ENCODE results near the gene ELMO1. TPM values are rescaled to one million over a fixed set of nuclear protein-coding genes. Genes with fewer than 3 reads are reported as not detected.
A peak's percentile ranks its signal among the peaks of the same experiment; 100 is the strongest.

ELMO1 gene
- total RNA-seq, 1 donor from 2014 or later: 21.2 TPM

- DNase-seq (ENCODE audit: low spot score) (no peak), ATAC-seq (no peak)
Measured at GRCh38 chr7:37352974-37353948, 95.4 kb downstream of the ELMO1 start.

DNA sequence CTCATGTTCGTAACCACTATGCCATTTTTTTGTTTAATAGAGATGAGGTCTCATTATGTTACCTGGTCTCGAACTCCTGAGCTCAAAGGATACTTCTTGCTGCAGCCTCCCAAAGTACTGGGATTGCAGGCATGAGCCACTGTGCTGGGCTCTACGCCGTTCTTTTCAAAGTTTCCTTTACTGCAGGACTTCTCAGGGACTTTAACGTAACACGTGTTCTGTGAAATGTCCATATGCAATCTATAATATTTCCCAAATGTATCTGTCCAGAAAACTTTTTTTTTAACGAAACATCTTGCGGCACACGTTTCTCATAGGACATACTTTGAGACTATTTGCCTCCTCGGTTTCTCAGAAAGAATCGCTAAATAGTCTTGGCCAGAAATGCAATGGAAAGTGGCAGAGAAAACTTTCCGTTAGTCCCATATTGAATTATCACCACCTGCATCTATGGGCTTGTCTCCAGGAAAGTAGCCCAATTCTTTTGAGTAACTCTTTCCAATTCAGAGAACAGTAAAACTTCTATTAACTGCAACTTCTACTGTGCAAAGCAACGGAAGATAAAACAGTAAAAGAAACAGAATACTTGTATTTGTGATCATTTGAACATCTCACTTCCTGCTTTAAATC lies 96.3 kb downstream of the ELMO1 start:
- DNase-seq (ENCODE audit: low spot score): no peak
- no peak for ATAC-seq

DNA sequence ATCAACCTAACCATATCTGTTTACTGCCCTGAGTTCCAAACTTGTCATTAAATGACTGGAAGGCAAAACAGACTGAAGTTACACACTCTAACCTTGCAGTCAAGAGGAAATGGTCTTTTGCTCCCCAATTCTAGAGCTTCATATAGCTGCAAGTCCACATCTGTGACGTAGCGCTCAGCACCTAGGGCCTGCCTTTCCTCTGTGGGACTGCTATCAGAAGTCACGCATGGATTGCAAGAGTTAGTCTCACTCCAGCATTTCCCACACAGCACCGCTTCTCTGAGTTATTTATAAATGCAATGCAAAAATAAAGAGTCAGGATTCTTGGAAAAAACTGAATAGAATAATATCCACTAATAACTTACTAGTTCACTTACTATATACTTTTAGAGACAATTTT lies 96.9 kb downstream of the ELMO1 start:
- ATAC-seq: no peak
- no peak for DNase-seq (ENCODE audit: low spot score)

GRCh38 chr7:37349979-37350590 lies 98.6 kb downstream of the ELMO1 start:
- no peak for ATAC-seq
- DNase-seq (ENCODE audit: low spot score): no peak

GRCh38 chr7:37348982-37349381 lies 99.7 kb downstream of the ELMO1 start:
- no peak for DNase-seq (ENCODE audit: low spot score)
- no peak for ATAC-seq

DNA sequence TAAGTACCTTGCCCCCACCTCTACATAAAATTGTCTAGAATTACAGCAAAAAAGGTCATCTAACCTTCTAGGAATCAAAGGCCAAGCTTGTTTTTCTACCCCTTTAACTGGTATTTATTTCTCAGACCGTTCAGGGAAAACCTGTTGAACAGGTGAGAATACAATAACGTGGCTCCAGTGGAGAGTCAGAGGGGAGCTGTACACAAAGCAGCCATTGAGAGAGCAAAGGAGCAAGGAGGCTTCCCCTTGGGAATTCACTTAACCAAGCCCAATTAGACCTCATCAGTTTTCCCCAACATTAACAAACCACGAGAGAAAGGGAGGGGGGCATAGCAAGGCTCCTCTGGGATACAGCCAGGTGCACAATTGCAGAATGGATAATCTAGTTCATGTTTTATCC lies 101.9 kb downstream of the ELMO1 start:
- no peak for ATAC-seq
- no peak for DNase-seq (ENCODE audit: low spot score)

GRCh38 chr7:37344886-37345579 lies 103.6 kb downstream of the ELMO1 start:
- ATAC-seq (no peak), DNase-seq (ENCODE audit: low spot score) (no peak)

- DNase-seq (ENCODE audit: low spot score): no peak
- ATAC-seq: peak; percentile 31
Measured at GRCh38 chr7:37342688-37343471, 105.8 kb downstream of the ELMO1 start.

DNA sequence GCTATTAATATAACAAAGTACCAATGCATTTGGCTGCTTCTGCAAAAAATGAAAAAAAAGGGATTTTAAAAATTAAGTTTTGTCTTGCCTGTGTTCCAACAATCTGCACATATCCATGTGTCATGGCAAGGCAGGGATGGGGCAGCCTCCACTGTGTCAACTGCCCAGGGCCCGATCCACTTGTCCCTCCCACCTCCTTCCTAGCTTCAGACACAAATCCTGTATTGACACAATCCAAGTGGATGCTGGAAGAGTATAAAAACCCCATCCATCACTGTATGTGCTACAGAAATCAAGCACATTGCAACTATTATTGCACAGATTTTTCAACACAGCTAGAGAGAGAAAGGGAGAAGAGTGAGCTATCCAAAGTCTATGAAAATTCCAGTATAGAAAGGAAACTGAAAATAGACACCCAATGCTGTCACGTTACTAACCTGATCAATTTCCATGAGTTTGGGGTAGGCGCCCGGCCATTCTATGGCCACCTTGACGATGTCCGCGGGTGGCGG lies 106.4 kb downstream of the ELMO1 start:
- no peak for DNase-seq (ENCODE audit: low spot score)
- ATAC-seq: no peak

DNA sequence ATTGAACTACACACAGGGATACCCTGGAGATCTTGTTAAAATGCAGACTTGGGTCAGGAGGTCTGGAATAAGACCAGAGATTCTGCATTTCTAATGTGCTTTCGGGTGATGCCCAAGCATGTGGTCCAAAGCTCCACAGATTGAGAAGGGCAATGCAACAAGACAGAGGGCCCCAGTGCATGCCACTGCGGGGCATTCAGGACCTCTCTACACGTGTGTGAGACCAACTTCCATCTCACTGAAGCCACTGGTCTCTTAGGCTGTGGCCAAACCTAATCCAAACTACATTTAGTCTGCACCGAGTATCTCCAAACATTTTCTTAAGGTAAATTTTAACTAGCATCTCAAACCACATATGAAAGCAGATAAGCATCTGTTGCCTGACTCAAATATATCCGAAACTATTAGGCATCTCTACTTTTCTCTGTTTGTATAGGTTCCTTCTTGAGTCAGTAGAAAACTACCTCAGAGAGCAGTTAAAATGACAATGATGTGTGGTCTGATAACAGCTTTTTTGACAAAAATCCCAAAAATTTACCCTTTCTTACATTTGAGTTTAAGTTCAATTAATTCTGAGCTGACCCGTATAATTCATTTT lies 107.5 kb downstream of the ELMO1 start:
- ATAC-seq (no peak), DNase-seq (ENCODE audit: low spot score) (no peak)

- DNase-seq (ENCODE audit: low spot score) (no peak), ATAC-seq (no peak)
Measured at GRCh38 chr7:37338966-37339365, 109.7 kb downstream of the ELMO1 start.

GRCh38 chr7:37337522-37337921 lies 111.1 kb downstream of the ELMO1 start:
- DNase-seq (ENCODE audit: low spot score) (no peak), ATAC-seq (no peak)

GRCh38 chr7:37336259-37336658 lies 112.4 kb downstream of the ELMO1 start:
- no peak for DNase-seq (ENCODE audit: low spot score)
- ATAC-seq: peak; percentile 33

DNA sequence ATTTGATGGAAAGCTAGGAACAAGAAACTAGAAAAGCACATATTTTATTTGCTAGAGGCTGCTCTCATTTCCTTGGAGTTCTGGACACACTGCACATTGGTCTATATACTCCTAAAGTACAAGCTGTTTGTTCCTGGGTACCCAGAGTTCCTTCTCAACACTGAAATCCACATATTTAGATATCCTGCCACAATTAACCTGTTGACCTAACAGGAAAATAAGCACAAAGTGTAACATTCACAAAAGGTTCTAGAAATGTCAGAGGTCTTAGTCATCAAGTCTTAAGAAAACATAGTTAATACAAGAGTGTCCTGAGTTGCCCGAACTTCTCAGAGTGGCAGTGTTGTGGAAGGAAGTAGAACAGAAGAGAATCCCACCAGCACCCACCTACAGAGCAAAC lies 115.6 kb downstream of the ELMO1 start:
- DNase-seq (ENCODE audit: low spot score) (no peak), ATAC-seq (no peak)

GRCh38 chr7:37332243-37333016 lies 116.2 kb downstream of the ELMO1 start:
- no peak for DNase-seq (ENCODE audit: low spot score)
- no peak for ATAC-seq

DNA sequence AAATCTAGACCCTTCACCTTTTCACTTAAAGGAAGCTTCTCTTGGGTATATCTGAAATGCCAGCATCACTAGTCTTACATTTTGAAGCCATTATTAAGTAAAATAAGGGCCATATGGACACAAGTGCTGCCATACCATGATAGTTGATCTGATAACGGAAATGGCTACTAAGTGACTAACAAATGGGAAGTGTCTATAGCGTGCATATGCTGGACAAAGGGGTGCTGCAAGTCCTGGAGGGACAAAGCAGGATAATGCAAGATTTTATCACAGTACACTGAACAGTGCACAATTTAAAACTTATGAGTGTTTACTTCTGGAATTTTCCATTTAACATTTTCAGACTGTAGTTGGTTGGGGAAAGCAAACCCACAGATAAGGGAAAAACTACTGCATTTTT lies 117.9 kb downstream of the ELMO1 start:
- ATAC-seq (no peak), DNase-seq (ENCODE audit: low spot score) (no peak)

DNA sequence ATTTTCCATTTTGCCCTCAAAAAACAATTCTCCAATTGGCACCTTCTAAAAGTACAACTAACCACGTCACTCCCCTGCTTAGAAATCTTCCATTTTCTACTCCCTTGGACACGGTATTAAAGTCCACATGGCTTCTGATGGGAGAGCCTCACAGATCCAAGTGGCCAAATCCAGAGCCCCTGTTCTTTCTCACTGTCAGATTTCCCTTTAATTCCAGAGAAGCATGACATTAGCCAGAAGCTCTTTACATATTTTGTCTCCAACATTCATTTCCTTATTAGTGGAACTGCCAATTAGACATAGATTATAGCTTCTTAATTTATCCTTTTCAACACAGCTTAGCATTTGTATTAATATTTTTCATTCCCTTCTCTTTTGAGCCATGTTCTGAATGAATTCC lies 118.7 kb downstream of the ELMO1 start:
- DNase-seq (ENCODE audit: low spot score) (no peak), ATAC-seq (no peak)

GRCh38 chr7:37327288-37327687 lies 121.4 kb downstream of the ELMO1 start:
- ATAC-seq (no peak), DNase-seq (ENCODE audit: low spot score) (no peak)

- ATAC-seq (no peak), DNase-seq (ENCODE audit: low spot score) (no peak)
Measured at GRCh38 chr7:37323966-37324365, 124.7 kb downstream of the ELMO1 start.

Data from left lobe of liver (tissue), 2 donors.